Measurements from ENCODE around the gene ENKD1. TPM values are rescaled to one million over a fixed set of nuclear protein-coding genes. Genes with fewer than 3 reads are reported as not detected.

The ENKD1 gene
- total and polyA plus RNA-seq, 2 of the 13 experiments (the other 11 are each of a cell fraction or from before 2014, with no cell fraction given) = 10.8 to 20.8 TPM

GRCh38 chr16:67666559-67667452, at the start of gene ENKD1, which contains the start of gene C16orf86 (continued):
- TF ChIP-seq ZNF781 (CRISPR knock-in tag; IDR thresholded peaks at IDR 0.05; ENCODE audit: borderline replicate concordance, not compliant biosample characterization) (no peak), HNRNPK (IDR thresholded peaks at IDR 0.05; ENCODE audit: low read depth, low read length, poor library complexity, severe bottlenecking) (peak; percentile 85), ZNF572 (CRISPR knock-in tag; IDR thresholded peaks at IDR 0.05) (0 out of 2 replicates have a peak, but pooled peaks have one; percentile 19), TOE1 (CRISPR knock-in tag; IDR thresholded peaks at IDR 0.05) (no peak; the same call in 1 of the 2 replicates), ZNF367 (CRISPR knock-in tag; IDR thresholded peaks at IDR 0.05; ENCODE audit: borderline replicate concordance) (0 out of 2 replicates have a peak, but pooled peaks have one; percentile 21), FOXJ3 (CRISPR knock-in tag; IDR thresholded peaks at IDR 0.05; ENCODE audit: borderline replicate concordance) (peak; percentile 81; the same call in 1 of the 2 replicates), TP53 (CRISPR knock-in tag; conservative IDR thresholded peaks at IDR 0.05) (0 out of 2 replicates have a peak, but pooled peaks have one; percentile 45), DMAP1 (CRISPR knock-in tag; IDR thresholded peaks at IDR 0.05) (0 out of 2 replicates have a peak, but pooled peaks have one; percentile 23), ZNF326 (CRISPR knock-in tag; IDR thresholded peaks at IDR 0.05; ENCODE audit: borderline replicate concordance) (no peak), PPARG (CRISPR knock-in tag; conservative IDR thresholded peaks at IDR 0.05) (peak; percentile 35), MTF2 (CRISPR knock-in tag; IDR thresholded peaks at IDR 0.05; ENCODE audit: borderline replicate concordance) (no peak)

DNA sequence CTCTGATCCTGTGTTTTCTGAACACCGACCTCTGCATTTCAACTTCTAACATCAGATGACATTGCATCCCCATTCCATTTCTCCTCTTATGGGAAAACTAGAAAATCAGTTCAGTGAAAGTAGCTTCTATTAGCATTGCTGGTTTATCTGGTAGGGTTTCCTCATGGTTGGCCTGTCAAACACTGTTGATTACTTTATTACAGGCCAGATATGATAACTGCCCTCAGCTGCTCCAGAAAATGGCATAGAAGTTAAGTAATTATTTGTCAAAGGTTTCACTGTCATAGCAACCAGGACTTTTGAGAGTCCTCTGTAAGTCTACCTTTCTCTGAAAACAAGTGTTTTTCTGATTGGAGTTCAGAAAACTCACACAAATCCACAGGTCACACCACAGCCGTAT, 49.5 kb upstream of the ENKD1 start:
- DNase-seq (ENCODE audit: low spot score) (no peak), FAIRE-seq (no peak), ATAC-seq (no peak)
- no peaks in the 10 kb centered on the region for H3K36me3 ChIP-seq (replicated peaks in 1 of 2; ENCODE audit: control insufficient read depth in 1 of 2, insufficient read depth in 2 of 2, low read length in 2 of 2)
- CTCF ChIA-PET (ENCODE audit: low intra/inter-chr PET ratio, low total read pairs) = no interaction called here
- no peak overlapping the region for H3K4me3 ChIP-seq (replicated peaks in 1 of 3; ENCODE audit: insufficient read depth in 1 of 3, low read depth in 2 of 3, low read length in 3 of 3)
- H3K27me3 ChIP-seq (ENCODE audit: control insufficient read depth in 1 of 2, insufficient read depth in 2 of 2, low read length in 2 of 2) = no peaks in the 10 kb centered on the region; a peak in 1 of 5 replicates
- no peak overlapping the region for H2AFZ ChIP-seq (ENCODE audit: low read length)
- in situ Hi-C loops (cut with HindIII; ENCODE audit: extremely low pct_ligation_motif_present, low pct_unique_long_range_greater_than_20kb) = no loop called here
- intact Hi-C loops (cut with micrococcal nuclease; ENCODE audit: unreplicated experiment) = loop anchor here (5.0 kb wide), 1 partner anchor 91 kb away; the partner anchor contains the start of genes RANBP10 and TSNAXIP1
- no TSS peak for BruUV-seq (replicated peaks)
- H3K27ac ChIP-seq (ENCODE audit: extremely low read length, insufficient read depth, low read length) = peak overlapping the region; percentile 3
- peaks cover 50% of the 10 kb centered on the region for H3K79me2 ChIP-seq (ENCODE audit: insufficient read depth, low read length)
- H3K9me3 ChIP-seq (ENCODE audit: low read length) = no peaks in the 10 kb centered on the region
- H4K20me1 ChIP-seq (ENCODE audit: insufficient read depth, low read length) = no peaks in the 10 kb centered on the region
- peaks cover 48% of the 10 kb centered on the region for H3K4me1 ChIP-seq (ENCODE audit: insufficient read depth, low read length)
- peak overlapping the region; percentile 5; the same call in 1 of the 2 replicates for H3K4me2 ChIP-seq (ENCODE audit: low read depth, low read length)
- no peak overlapping the region for H3K9ac ChIP-seq (ENCODE audit: insufficient read depth, low read depth, low read length)
- POLR2A ChIA-PET = no interaction called here
- 86% methylated on average over 2 of the region's 2 CpGs for WGBS (ENCODE audit: low lambda C conversion rate)
- TF ChIP-seq ZNF720 (CRISPR knock-in tag; IDR thresholded peaks at IDR 0.05) (no peak), WIZ (CRISPR knock-in tag; IDR thresholded peaks at IDR 0.05) (no peak), ZC3H4 (CRISPR knock-in tag; IDR thresholded peaks at IDR 0.05; ENCODE audit: borderline replicate concordance) (no peak), SATB2 (CRISPR knock-in tag; IDR thresholded peaks at IDR 0.05) (no peak), ZMYM4 (CRISPR knock-in tag; IDR thresholded peaks at IDR 0.05) (no peak), RAD51 (IDR thresholded peaks at IDR 0.05; ENCODE audit: borderline replicate concordance) (no peak), NPAS2 (CRISPR knock-in tag; IDR thresholded peaks at IDR 0.05; ENCODE audit: borderline replicate concordance) (no peak)
- TF ChIP-seq, protein P1, sequence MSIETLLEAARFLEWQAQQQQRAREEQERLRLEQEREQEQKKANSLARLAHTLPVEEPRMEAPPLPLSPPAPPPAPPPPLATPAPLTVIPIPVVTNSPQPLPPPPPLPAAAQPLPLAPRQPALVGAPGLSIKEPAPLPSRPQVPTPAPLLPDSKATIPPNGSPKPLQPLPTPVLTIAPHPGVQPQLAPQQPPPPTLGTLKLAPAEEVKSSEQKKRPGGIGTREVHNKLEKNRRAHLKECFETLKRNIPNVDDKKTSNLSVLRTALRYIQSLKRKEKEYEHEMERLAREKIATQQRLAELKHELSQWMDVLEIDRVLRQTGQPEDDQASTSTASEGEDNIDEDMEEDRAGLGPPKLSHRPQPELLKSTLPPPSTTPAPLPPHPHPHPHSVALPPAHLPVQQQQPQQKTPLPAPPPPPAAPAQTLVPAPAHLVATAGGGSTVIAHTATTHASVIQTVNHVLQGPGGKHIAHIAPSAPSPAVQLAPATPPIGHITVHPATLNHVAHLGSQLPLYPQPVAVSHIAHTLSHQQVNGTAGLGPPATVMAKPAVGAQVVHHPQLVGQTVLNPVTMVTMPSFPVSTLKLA (IDR thresholded peaks at IDR 0.05) = no peak
- TF ChIP-seq, protein P2, sequence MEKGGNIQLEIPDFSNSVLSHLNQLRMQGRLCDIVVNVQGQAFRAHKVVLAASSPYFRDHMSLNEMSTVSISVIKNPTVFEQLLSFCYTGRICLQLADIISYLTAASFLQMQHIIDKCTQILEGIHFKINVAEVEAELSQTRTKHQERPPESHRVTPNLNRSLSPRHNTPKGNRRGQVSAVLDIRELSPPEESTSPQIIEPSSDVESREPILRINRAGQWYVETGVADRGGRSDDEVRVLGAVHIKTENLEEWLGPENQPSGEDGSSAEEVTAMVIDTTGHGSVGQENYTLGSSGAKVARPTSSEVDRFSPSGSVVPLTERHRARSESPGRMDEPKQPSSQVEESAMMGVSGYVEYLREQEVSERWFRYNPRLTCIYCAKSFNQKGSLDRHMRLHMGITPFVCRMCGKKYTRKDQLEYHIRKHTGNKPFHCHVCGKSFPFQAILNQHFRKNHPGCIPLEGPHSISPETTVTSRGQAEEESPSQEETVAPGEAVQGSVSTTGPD (CRISPR knock-in tag; IDR thresholded peaks at IDR 0.05) = no peak

All from HepG2 (cell line).